ENCODE results near the gene WASF3.
A peak's percentile ranks its signal among the peaks of the same experiment; 100 is the strongest.

WASF3 gene

GRCh38 chr13:26688286-26688685, 130.8 kb downstream of the WASF3 start:
- no peak overlapping the region for H3K18ac ChIP-seq (ENCODE audit: low read length)
- H2BK12ac ChIP-seq (ENCODE audit: low read length): no peak overlapping the region
- H3K9me3 ChIP-seq (replicated peaks in 1 of 2; ENCODE audit: control insufficient read depth in 2 of 2, insufficient read depth in 1 of 2, low read depth in 1 of 2, low read length in 2 of 2): peaks cover 8 to 15% of the 10 kb centered on the region in 2 donors
- H3K9ac ChIP-seq (ENCODE audit: low read depth, low read length, poor library complexity): no peak overlapping the region
- H3K4me2 ChIP-seq (ENCODE audit: insufficient read depth, low read length, poor library complexity, severe bottlenecking): no peak overlapping the region
- H2AK5ac ChIP-seq (ENCODE audit: low read depth, low read length): no peak overlapping the region
- no CpG with 5 or more reads among the region's 8 CpGs for WGBS, 2 donors (ENCODE audit: extremely low coverage in 2 of 2, insufficient read length in 2 of 2, insufficient replicate concordance in 1 of 2)
- H2AFZ ChIP-seq (ENCODE audit: low read length): no peak overlapping the region
- H3K27ac ChIP-seq (replicated peaks; ENCODE audit: low read length): no peak overlapping the region
- H3K27me3 ChIP-seq (ENCODE audit: control insufficient read depth in 3 of 3, insufficient read depth in 3 of 3, low read depth in 1 of 3, low read length in 3 of 3): no peaks in the 10 kb centered on the region
- no peak overlapping the region for H4K91ac ChIP-seq (ENCODE audit: low read depth, low read length, poor library complexity)
- no peak overlapping the region for H2BK15ac ChIP-seq (ENCODE audit: low read length)
- H3K4ac ChIP-seq (ENCODE audit: low read length): no peak overlapping the region
- H2BK120ac ChIP-seq (ENCODE audit: low read depth, low read length): no peak overlapping the region
- H3K4me3 ChIP-seq (ENCODE audit: low read length in 2 of 2): no peak overlapping the region
- no peak overlapping the region for H3K23ac ChIP-seq (ENCODE audit: low read depth, low read length, poor library complexity)
- DNase-seq (ENCODE audit: low spot score): no peak
- H3K79me1 ChIP-seq (ENCODE audit: low read depth, low read length): no peaks in the 10 kb centered on the region
- H4K8ac ChIP-seq (ENCODE audit: low read depth, low read length): no peak overlapping the region
- H3K36me3 ChIP-seq (replicated peaks in 1 of 2; ENCODE audit: control insufficient read depth in 2 of 2, insufficient read depth in 2 of 2, low read length in 2 of 2): peaks cover 38 to 62% of the 10 kb centered on the region in 2 donors
- no peaks in the 10 kb centered on the region for H3K4me1 ChIP-seq (ENCODE audit: control insufficient read depth in 2 of 2, insufficient read depth in 1 of 2, low read depth in 1 of 2, low read length in 2 of 2)
- H3K14ac ChIP-seq (ENCODE audit: low read length): no peak overlapping the region
- no peak overlapping the region for H2BK5ac ChIP-seq (ENCODE audit: low read length)

GRCh38 chr13:26688980-26689379, 131.5 kb downstream of the WASF3 start:
- no peak overlapping the region for H3K4me3 ChIP-seq (ENCODE audit: low read length in 2 of 2)

GRCh38 chr13:26693749-26694463, 136.4 kb downstream of the WASF3 start:
- H3K79me1 ChIP-seq (ENCODE audit: low read depth, low read length): peaks cover 3% of the 10 kb centered on the region
- H3K9ac ChIP-seq (ENCODE audit: low read depth, low read length, poor library complexity): no peak overlapping the region
- no peak overlapping the region for H3K23ac ChIP-seq (ENCODE audit: low read depth, low read length, poor library complexity)
- H3K27me3 ChIP-seq (ENCODE audit: control insufficient read depth in 3 of 3, insufficient read depth in 3 of 3, low read depth in 1 of 3, low read length in 3 of 3): peaks cover 0 to 2% (median 2%) of the 10 kb centered on the region in 3 experiments
- H2AFZ ChIP-seq (ENCODE audit: low read length): no peak overlapping the region
- H3K36me3 ChIP-seq (replicated peaks in 1 of 2; ENCODE audit: control insufficient read depth in 2 of 2, insufficient read depth in 2 of 2, low read length in 2 of 2): peaks cover 8 to 19% of the 10 kb centered on the region in 2 donors
- DNase-seq (ENCODE audit: low spot score): no peak
- no peak overlapping the region for H3K27ac ChIP-seq (replicated peaks; ENCODE audit: low read length)
- H2BK12ac ChIP-seq (ENCODE audit: low read length): no peak overlapping the region
- no peak overlapping the region for H3K4me2 ChIP-seq (ENCODE audit: insufficient read depth, low read length, poor library complexity, severe bottlenecking)
- H3K18ac ChIP-seq (ENCODE audit: low read length): peak overlapping the region; percentile 61
- no peak overlapping the region for H2BK5ac ChIP-seq (ENCODE audit: low read length)
- peak overlapping the region; percentile 35 for H2AK5ac ChIP-seq (ENCODE audit: low read depth, low read length)
- H3K4ac ChIP-seq (ENCODE audit: low read length): no peak overlapping the region
- no peak overlapping the region for H4K91ac ChIP-seq (ENCODE audit: low read depth, low read length, poor library complexity)
- H4K8ac ChIP-seq (ENCODE audit: low read depth, low read length): peak overlapping the region; percentile 25
- peaks cover 0 to 11% of the 10 kb centered on the region in 2 donors for H3K4me1 ChIP-seq (ENCODE audit: control insufficient read depth in 2 of 2, insufficient read depth in 1 of 2, low read depth in 1 of 2, low read length in 2 of 2)
- no CpG with 5 or more reads among the region's 10 CpGs for WGBS, 2 donors (ENCODE audit: extremely low coverage in 2 of 2, insufficient read length in 2 of 2, insufficient replicate concordance in 1 of 2)
- H3K14ac ChIP-seq (ENCODE audit: low read length): no peak overlapping the region
- no peak overlapping the region for H3K4me3 ChIP-seq (ENCODE audit: low read length in 2 of 2)
- H2BK120ac ChIP-seq (ENCODE audit: low read depth, low read length): no peak overlapping the region
- H3K9me3 ChIP-seq (replicated peaks in 1 of 2; ENCODE audit: control insufficient read depth in 2 of 2, insufficient read depth in 1 of 2, low read depth in 1 of 2, low read length in 2 of 2): peaks cover 7 to 15% of the 10 kb centered on the region in 2 donors
- H2BK15ac ChIP-seq (ENCODE audit: low read length): no peak overlapping the region

More at GRCh38 chr13:26688980-26689379, 131.5 kb downstream of the WASF3 start:
- peaks cover 8 to 15% of the 10 kb centered on the region in 2 donors for H3K9me3 ChIP-seq (replicated peaks in 1 of 2; ENCODE audit: control insufficient read depth in 2 of 2, insufficient read depth in 1 of 2, low read depth in 1 of 2, low read length in 2 of 2)
- no peaks in the 10 kb centered on the region for H3K4me1 ChIP-seq (ENCODE audit: control insufficient read depth in 2 of 2, insufficient read depth in 1 of 2, low read depth in 1 of 2, low read length in 2 of 2)
- no peaks in the 10 kb centered on the region for H3K79me1 ChIP-seq (ENCODE audit: low read depth, low read length)
- no peak overlapping the region for H3K4me2 ChIP-seq (ENCODE audit: insufficient read depth, low read length, poor library complexity, severe bottlenecking)
- no peak overlapping the region for H3K23ac ChIP-seq (ENCODE audit: low read depth, low read length, poor library complexity)
- H2BK120ac ChIP-seq (ENCODE audit: low read depth, low read length): no peak overlapping the region
- H3K36me3 ChIP-seq (replicated peaks in 1 of 2; ENCODE audit: control insufficient read depth in 2 of 2, insufficient read depth in 2 of 2, low read length in 2 of 2): peaks cover 33 to 55% of the 10 kb centered on the region in 2 donors
- no peaks in the 10 kb centered on the region for H3K27me3 ChIP-seq (ENCODE audit: control insufficient read depth in 3 of 3, insufficient read depth in 3 of 3, low read depth in 1 of 3, low read length in 3 of 3)
- no peak overlapping the region for H3K27ac ChIP-seq (replicated peaks; ENCODE audit: low read length)
- WGBS, 2 donors (ENCODE audit: extremely low coverage in 2 of 2, insufficient read length in 2 of 2, insufficient replicate concordance in 1 of 2): no CpG with 5 or more reads among the region's 4 CpGs
- H3K18ac ChIP-seq (ENCODE audit: low read length): no peak overlapping the region
- no peak overlapping the region for H2BK15ac ChIP-seq (ENCODE audit: low read length)
- no peak overlapping the region for H2AK5ac ChIP-seq (ENCODE audit: low read depth, low read length)
- H4K8ac ChIP-seq (ENCODE audit: low read depth, low read length): no peak overlapping the region
- H3K9ac ChIP-seq (ENCODE audit: low read depth, low read length, poor library complexity): no peak overlapping the region
- H2BK5ac ChIP-seq (ENCODE audit: low read length): no peak overlapping the region
- H3K14ac ChIP-seq (ENCODE audit: low read length): no peak overlapping the region
- H3K4ac ChIP-seq (ENCODE audit: low read length): no peak overlapping the region
- H4K91ac ChIP-seq (ENCODE audit: low read depth, low read length, poor library complexity): no peak overlapping the region
- DNase-seq (ENCODE audit: low spot score): no peak
- no peak overlapping the region for H2BK12ac ChIP-seq (ENCODE audit: low read length)
- H2AFZ ChIP-seq (ENCODE audit: low read length): no peak overlapping the region

GRCh38 chr13:26694609-26695359, 137.3 kb downstream of the WASF3 start:
- H3K4me1 ChIP-seq (ENCODE audit: control insufficient read depth in 2 of 2, insufficient read depth in 1 of 2, low read depth in 1 of 2, low read length in 2 of 2): peaks cover 0 to 11% of the 10 kb centered on the region in 2 donors
- peak overlapping the region; percentile 24 for H2BK12ac ChIP-seq (ENCODE audit: low read length)
- H3K27ac ChIP-seq (replicated peaks; ENCODE audit: low read length): no peak overlapping the region
- H3K9ac ChIP-seq (ENCODE audit: low read depth, low read length, poor library complexity): peak overlapping the region; percentile 55
- peak overlapping the region; percentile 87 for H2BK5ac ChIP-seq (ENCODE audit: low read length)
- WGBS, 2 donors (ENCODE audit: extremely low coverage in 2 of 2, insufficient read length in 2 of 2, insufficient replicate concordance in 1 of 2): no CpG with 5 or more reads among the region's 19 CpGs
- H3K9me3 ChIP-seq (replicated peaks in 1 of 2; ENCODE audit: control insufficient read depth in 2 of 2, insufficient read depth in 1 of 2, low read depth in 1 of 2, low read length in 2 of 2): peaks cover 2 to 11% of the 10 kb centered on the region in 2 donors
- H3K4me2 ChIP-seq (ENCODE audit: insufficient read depth, low read length, poor library complexity, severe bottlenecking): no peak overlapping the region
- peaks cover 3% of the 10 kb centered on the region for H3K79me1 ChIP-seq (ENCODE audit: low read depth, low read length)
- peaks cover 2 to 11% of the 10 kb centered on the region in 2 donors for H3K36me3 ChIP-seq (replicated peaks in 1 of 2; ENCODE audit: control insufficient read depth in 2 of 2, insufficient read depth in 2 of 2, low read length in 2 of 2)
- peak overlapping the region; percentile 68 for H2AK5ac ChIP-seq (ENCODE audit: low read depth, low read length)
- peaks cover 0 to 2% (median 2%) of the 10 kb centered on the region in 3 experiments for H3K27me3 ChIP-seq (ENCODE audit: control insufficient read depth in 3 of 3, insufficient read depth in 3 of 3, low read depth in 1 of 3, low read length in 3 of 3)
- H4K91ac ChIP-seq (ENCODE audit: low read depth, low read length, poor library complexity): no peak overlapping the region
- H2BK15ac ChIP-seq (ENCODE audit: low read length): no peak overlapping the region
- peak overlapping the region; percentile 84 for H3K14ac ChIP-seq (ENCODE audit: low read length)
- H4K8ac ChIP-seq (ENCODE audit: low read depth, low read length): no peak overlapping the region
- H3K18ac ChIP-seq (ENCODE audit: low read length): peak overlapping the region; percentile 84
- H3K4me3 ChIP-seq (ENCODE audit: low read length in 2 of 2): no peak overlapping the region
- H3K23ac ChIP-seq (ENCODE audit: low read depth, low read length, poor library complexity): peak overlapping the region; percentile 92
- H2AFZ ChIP-seq (ENCODE audit: low read length): no peak overlapping the region
- peak overlapping the region; percentile 55 for H3K4ac ChIP-seq (ENCODE audit: low read length)
- DNase-seq (ENCODE audit: low spot score): no peak
- H2BK120ac ChIP-seq (ENCODE audit: low read depth, low read length): no peak overlapping the region

Measured in neuronal stem cell (in vitro differentiated cells).